ENCODE results near the gene RSPH9. TPM values are rescaled to one million over a fixed set of nuclear protein-coding genes. Genes with fewer than 3 reads are reported as not detected.
A peak's percentile ranks its signal among the peaks of the same experiment; 100 is the strongest.

RSPH9 gene
- total and polyA plus RNA-seq, 12 donors = 0.20 to 1.00 (median 0.37) TPM; not detected in 2

- TF ChIP-seq POLR2A (IDR thresholded peaks at IDR 0.05) (no peak), CTCF (IDR thresholded peaks at IDR 0.05) (no peak)
- intact Hi-C loops (cut with DNase I) = no loop called here
- no peak overlapping the region for H3K4me3 ChIP-seq
- no peaks in the 10 kb centered on the region for H3K27me3 ChIP-seq
- H3K27ac ChIP-seq = no peak overlapping the region
- peaks cover 0 to 57% of the 10 kb centered on the region in 2 donors for H3K36me3 ChIP-seq (replicated peaks in 1 of 2)
- no peaks in the 10 kb centered on the region for H3K9me3 ChIP-seq (replicated peaks in 1 of 3)
- DNase-seq = peak in 1 of 7 donors; percentile 57
- H3K4me1 ChIP-seq (replicated peaks in 1 of 2) = peaks cover 9 to 22% of the 10 kb centered on the region in 2 donors
- WGBS, 4 donors = 91 to 95% (median 91%) methylated on average over 14 to 16 of the region's 16 CpGs
These were observed 19.3 kb upstream of the RSPH9 start for GRCh38 chr6:43625393-43625992.

- DNase-seq = peak; percentile 82 to 97 (median 94)
- no peaks in the 10 kb centered on the region for H3K9me3 ChIP-seq (replicated peaks in 1 of 3)
- peak in 1 of 2 donors; percentile 49 for TF ChIP-seq POLR2A (IDR thresholded peaks at IDR 0.05)
- TF ChIP-seq CTCF (IDR thresholded peaks at IDR 0.05) = no peak
- peaks cover 9 to 22% of the 10 kb centered on the region in 2 donors for H3K4me1 ChIP-seq (replicated peaks in 1 of 2)
- WGBS, 4 donors = 48 to 56% (median 55%) methylated on average over 5 of the region's 5 CpGs
- H3K27me3 ChIP-seq = no peaks in the 10 kb centered on the region
- H3K27ac ChIP-seq = peak overlapping the region; percentile 30 to 95 (median 90)
- intact Hi-C loops (cut with DNase I) = no loop called here
- H3K36me3 ChIP-seq (replicated peaks in 1 of 2) = peaks cover 0 to 41% of the 10 kb centered on the region in 2 donors
- H3K4me3 ChIP-seq = no peak overlapping the region
These were observed 17.6 kb upstream of the RSPH9 start for GRCh38 chr6:43627008-43627825.

- Histone ChIP-seq H3K9me3 (replicated peaks in 1 of 3) (no peaks in the 10 kb centered on the region), H3K4me1 (replicated peaks in 1 of 2) (peaks cover 9 to 22% of the 10 kb centered on the region in 2 donors), H3K4me3 (peak overlapping the region; percentile 36 to 97 (median 90)), H3K27me3 (no peaks in the 10 kb centered on the region), H3K36me3 (replicated peaks in 1 of 2) (peaks cover 0 to 27% of the 10 kb centered on the region in 2 donors), H3K27ac (peak overlapping the region; percentile 76 to 95 (median 90))
- WGBS, 4 donors = 1 to 2% (median 2%) methylated on average over 20 to 25 of the region's 25 CpGs
- TF ChIP-seq POLR2A (IDR thresholded peaks at IDR 0.05) (peak in 1 of 2 donors; percentile 7), CTCF (IDR thresholded peaks at IDR 0.05) (no peak)
- peak; percentile 51 to 83 (median 63) for DNase-seq
- intact Hi-C loops (cut with DNase I) = no loop called here
These were observed 16.3 kb upstream of the RSPH9 start for GRCh38 chr6:43628393-43629103.

GRCh38 chr6:43629104-43629504 is 15.7 kb upstream of the RSPH9 start, which contains the start of gene GTPBP2:
Gene GTPBP2 (minus strand): TSS chr6:43629264. CDS start chr6:43629162, 102 bp downstream.
- Histone ChIP-seq H3K27me3 (no peaks in the 10 kb centered on the region), H3K27ac (peak within 1 kb of the TSS; percentile 82 to 95 (median 90)), H3K4me1 (replicated peaks in 1 of 2) (peaks cover 9 to 22% of the 10 kb centered on the region in 2 donors), H3K4me3 (peak within 1 kb of the TSS; percentile 36 to 97 (median 90)), H3K36me3 (replicated peaks in 1 of 2) (peaks cover 0 to 22% of the 10 kb centered on the region in 2 donors), H3K9me3 (replicated peaks in 1 of 3) (no peaks in the 10 kb centered on the region)
- TF ChIP-seq CTCF (IDR thresholded peaks at IDR 0.05) (no peak), POLR2A (IDR thresholded peaks at IDR 0.05) (peak in 1 of 2 donors; percentile 65)
- intact Hi-C loops (cut with DNase I) = no loop called here
- DNase-seq = peak; percentile 98 to 100 (median 99)
- 0 to 1% (median 0%) methylated on average over 9 to 46 of the region's 46 CpGs for WGBS, 4 donors
